Raji (cell line): ENCODE data around the gene MMP7.

Experiments used
- POLR2A ChIP-seq: IDR thresholded peaks from 2 replicates; pipeline ENCODE4 v1.6.1; 2011; ENCODE audit warnings: low read depth, low read length, control low read depth; ENCODE audit not compliant: insufficient read depth

Gene MMP7

DNA sequence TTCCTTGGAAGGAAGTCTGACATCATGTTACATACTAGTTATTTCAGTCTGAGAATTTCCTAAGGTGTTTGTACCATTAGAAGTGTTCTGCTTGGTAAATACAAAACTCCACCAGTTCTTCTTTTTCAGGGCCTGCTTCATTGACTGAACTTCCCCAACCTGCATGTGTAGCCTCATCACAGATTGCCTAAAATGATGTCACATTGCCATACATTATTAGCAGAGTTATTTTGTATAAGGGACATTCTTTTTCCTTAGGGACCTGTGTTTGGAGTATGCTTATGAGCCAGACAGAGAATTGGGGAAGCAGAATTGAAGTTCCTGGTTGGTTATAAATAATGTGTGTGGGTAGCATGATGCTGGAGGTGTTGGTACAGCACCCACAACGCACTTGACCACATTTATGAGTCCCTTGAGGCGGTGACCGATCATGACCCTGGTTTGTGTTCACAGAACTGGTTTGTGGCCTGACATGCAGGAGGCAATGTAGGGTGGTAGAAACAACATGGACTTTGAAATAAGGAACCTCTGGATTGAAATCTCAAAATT is 16.4 kb upstream of the MMP7 start:
- TF ChIP-seq POLR2A: peak; percentile 28

GRCh38 chr11:102546427-102546826 is 15.9 kb upstream of the MMP7 start:
- TF ChIP-seq POLR2A: no peak

DNA sequence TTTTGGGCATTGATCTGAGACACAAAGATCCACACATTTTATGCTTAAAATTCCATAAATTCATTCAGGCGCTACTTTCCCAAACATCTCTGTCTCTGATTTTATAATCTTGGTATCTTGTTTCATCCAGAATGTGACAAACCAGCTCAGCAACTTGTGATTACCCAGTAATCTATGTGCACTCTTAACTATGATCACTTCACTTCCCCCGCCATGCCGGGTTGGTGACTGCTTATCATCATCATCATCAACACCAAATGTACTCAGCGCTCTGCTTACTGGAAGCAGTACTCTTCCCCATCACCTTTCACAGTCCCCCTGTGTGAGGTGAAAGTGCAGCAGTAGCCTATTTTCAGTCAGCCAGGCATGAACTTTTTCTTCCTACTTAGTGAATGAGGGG is 15.2 kb upstream of the MMP7 start:
- TF ChIP-seq POLR2A: no peak

GRCh38 chr11:102544594-102544993 is 14.0 kb upstream of the MMP7 start:
- TF ChIP-seq POLR2A: no peak

- no peak for TF ChIP-seq POLR2A
Observed at GRCh38 chr11:102539567-102539966, 9.0 kb upstream of the MMP7 start.

DNA sequence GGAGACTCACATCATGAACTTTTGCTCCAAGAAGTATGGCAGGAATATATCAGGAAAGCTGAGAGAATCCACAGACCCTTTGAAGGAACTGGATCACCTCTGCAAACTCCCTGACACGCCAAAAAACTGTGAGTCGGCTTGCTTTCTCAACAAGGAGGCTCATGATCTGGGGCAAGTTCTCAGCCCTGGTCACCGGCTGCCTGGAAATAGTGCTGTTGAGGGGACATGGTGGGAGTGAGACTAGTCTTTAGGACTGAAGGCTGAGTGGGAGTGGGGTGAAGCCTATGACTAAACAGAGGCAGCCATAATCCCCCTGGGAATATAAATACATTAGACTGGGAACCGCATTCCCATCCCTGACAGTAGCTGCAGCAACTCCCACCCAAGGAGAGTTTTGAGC is 8.4 kb upstream of the MMP7 start:
- TF ChIP-seq POLR2A: no peak

DNA sequence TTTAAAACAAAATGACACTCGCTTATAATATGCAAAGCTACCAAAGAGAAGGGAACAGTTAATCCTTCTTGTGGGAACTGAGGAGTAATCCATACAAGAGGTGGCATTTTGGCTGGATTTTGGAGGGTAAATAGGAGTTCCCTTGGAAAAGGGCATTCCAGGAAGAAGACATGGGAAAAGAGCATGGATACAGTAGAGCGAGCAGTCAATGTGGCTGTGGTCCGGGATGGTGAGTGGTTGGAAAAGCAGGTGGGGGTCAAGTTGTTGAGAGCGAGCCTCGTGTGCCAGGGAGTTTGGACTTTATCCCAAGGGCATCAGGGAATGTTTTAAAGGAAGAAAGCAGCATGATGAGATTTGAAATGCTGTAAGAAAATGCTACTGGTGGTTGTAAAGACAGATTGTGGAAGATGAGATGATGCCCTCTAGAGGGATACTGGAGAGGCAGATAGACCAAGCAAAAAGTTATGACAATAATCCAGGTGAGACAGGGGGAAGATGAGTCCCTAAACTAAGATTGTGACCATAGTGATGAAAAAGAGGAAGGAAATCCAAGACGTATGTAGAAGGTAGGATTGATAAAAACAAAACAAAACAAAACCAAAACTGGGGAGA is 3.8 kb upstream of the MMP7 start:
- TF ChIP-seq POLR2A: no peak

DNA sequence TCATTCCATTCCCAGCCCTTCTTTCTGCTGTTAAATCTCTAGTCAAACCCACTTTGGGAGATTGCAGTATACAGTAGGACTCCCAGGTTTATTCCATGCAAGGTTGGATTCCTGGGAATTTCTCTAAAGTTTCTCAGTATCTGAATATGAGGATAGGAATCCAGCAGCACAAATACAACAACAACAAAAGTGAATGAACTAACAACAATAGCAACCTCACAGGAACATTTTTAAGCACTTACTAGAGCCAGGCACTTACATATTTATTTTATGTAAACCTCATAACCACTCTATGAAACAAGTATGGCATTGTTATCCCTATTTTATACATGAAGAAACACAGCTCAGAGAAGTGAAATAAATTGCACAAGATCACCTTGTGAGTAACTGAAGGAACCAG is 1.9 kb downstream of the MMP7 start:
- no peak for TF ChIP-seq POLR2A

DNA sequence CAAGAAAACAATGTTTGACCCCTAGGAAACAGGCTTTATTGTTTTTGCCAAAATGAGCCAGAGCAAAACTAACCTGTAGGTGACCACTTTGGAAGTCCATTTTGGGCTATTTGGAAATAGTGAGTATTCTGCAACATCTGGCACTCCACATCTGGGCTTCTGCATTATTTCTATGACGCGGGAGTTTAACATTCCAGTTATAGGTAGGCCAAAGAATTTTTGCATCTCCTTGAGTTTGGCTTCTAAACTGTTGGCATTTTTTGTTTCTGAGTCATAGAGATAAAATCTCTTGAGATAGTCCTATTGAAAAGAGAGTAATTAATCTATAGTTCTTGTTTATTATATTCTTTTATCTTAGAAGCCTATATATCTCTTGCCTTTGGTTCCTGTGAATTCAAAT is 2.9 kb downstream of the MMP7 start:
- no peak for TF ChIP-seq POLR2A

DNA sequence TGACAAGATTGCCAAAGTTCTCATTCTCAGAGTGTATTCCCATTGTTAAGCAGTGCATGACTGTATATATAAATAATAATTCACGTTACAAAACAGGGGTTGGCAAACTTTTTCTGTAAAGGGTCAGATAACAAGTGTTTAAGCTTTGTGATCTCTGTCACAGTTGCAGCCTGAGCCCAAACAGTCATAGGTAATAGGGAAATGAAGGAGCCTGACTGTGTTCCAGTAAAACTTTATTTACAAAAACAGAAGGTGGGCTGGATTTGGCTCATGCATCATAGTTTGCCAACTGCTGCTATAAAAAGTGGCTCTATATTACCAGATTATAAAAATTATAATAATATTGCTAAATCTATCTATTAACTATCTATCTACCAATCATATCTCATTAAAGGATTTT is 3.5 kb downstream of the MMP7 start:
- TF ChIP-seq POLR2A: no peak

GRCh38 chr11:102523887-102524286 is 6.7 kb downstream of the MMP7 start:
- TF ChIP-seq POLR2A: no peak

DNA sequence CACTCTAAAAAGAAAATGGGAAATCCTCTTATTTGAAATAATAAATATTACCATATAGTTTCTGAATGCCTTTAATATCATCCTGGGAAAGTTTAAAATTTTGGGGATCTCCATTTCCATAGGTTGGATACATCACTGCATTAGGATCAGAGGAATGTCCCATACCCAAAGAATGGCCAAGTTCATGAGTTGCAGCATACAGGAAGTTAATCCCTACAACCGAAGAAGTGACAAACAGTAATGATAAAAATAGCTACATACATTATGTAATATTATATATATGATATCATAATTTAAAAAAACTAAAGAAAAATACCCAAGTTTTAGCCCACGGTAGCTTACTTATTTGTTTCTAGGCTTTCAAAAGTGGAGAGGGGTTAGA is 7.4 kb downstream of the MMP7 start:
- no peak for TF ChIP-seq POLR2A

DNA sequence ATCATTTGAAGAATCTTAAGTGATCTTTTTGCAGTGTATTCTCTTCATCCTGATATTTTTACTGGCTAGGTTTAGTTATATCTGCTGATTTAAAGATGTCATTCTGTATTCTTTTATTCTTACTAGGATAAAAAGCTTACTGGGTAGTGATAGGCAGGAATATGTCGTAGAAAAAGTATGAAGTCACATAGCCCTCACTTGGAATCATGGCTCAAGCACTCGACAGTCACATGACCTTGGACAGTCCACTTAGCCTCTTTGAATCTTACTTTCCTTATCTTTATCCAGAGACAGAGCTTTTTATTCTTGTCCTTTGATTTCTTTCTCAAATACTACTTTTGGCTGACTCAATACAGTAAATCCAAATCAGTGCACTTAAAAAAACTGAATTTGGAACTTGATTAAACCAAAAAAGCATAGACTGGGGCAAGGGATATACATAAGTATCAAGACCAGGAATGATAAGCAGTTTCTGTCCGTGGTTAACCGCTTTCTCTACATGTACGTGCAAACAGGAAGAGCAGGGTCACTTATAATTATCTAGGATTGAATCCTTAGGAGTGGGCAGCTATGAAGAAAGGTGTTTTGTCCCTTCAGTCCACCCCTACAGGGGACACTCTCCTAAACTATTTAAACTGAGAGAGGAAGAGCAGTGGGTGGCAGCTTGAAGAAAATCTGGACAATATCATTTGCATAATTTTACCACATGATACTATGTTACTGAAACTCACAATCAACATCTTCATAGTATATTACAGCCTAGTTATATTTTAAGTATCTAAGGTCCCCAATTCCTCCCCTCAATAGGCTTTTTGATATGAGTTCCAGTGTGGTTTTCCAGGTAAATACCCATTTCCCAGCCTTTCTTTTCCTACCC is 8.0 kb downstream of the MMP7 start:
- TF ChIP-seq POLR2A: no peak

DNA sequence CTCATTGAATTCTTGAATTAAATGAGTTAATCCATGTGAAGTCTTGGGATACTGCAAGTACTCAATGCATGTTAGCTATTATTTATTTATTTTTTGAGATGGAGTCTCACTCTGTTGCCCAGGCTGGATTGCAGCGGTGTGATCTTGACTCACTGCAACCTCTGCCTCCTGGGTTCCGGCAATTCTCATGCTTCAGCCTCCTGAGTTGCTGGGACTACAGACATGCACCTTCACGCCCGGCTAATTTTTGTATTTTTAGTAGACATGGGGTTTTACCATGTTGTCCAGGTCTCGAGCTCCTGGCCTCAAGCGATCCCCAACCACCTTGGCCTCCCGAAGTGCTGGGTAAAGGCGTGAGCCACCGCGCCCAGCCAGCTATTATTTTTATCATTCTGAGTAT is 9.4 kb downstream of the MMP7 start:
- no peak for TF ChIP-seq POLR2A

GRCh38 chr11:102520514-102520913 is 10.0 kb downstream of the MMP7 start:
- TF ChIP-seq POLR2A: no peak

DNA sequence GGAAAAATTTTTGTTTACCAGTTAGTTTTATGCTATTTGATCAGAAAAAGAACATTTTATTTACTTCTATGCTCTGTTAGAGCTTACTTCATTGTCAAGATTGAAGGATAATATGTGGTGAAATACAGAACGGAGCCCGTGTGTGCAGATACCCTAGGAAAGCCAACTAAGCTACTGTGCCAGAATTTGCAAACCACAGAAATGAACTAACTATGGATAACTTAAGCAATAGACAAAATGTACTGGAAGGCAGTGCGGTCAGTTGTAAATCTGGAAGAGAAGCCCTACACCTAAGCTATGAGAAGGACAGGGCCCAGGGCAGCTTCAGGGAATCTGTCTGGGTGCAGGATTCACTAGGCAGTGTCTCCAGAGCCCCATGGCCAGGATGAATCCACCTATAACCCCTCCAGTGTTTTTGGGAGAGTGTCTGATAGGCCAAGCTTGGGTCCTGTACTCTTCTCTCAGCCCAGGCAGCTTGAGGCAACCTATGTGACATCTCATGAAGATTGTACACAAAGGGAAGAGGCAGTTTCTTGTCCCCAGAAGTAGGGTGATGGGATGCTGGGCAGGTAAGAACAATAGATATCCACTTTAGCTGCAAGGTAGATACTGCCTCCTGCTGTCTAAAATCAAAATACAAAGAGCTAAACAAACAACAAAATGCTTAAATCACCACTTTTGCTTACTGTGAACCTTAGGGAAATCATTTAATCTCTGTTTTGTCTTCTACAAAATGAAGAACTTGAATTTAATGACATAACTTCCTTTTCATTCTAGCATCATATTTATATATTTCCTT is 12.1 kb downstream of the MMP7 start:
- TF ChIP-seq POLR2A: no peak

- no peak for TF ChIP-seq POLR2A
Observed at GRCh38 chr11:102517670-102518069, 12.9 kb downstream of the MMP7 start.
